IPS-18a (cell line): Measurements from ENCODE around the gene CADM3.

Experiments used
- H3K27ac ChIP-seq: one replicate; pipeline ENCODE4 v1.5.1; 2013; ENCODE audit warnings: low read length
- H3K27me3 ChIP-seq: one replicate; pipeline ENCODE4 v1.6.1; 2013; ENCODE audit warnings: mild to moderate bottlenecking, low read length; ENCODE audit not compliant: control insufficient read depth, insufficient read depth
- H3K36me3 ChIP-seq: one replicate; pipeline ENCODE4 v1.6.1; 2013; ENCODE audit warnings: low read depth, low read length; ENCODE audit not compliant: control insufficient read depth
- H3K4me1 ChIP-seq: one replicate; pipeline ENCODE4 v1.6.1; 2013; ENCODE audit warnings: low read depth, low read length; ENCODE audit not compliant: control insufficient read depth
- H3K4me3 ChIP-seq: one replicate; pipeline ENCODE4 v1.5.1; 2013; ENCODE audit warnings: low read length
- H3K9ac ChIP-seq: one replicate; pipeline ENCODE4 v1.6.1; 2013; ENCODE audit warnings: mild to moderate bottlenecking, low read length, moderate library complexity
- H3K9me3 ChIP-seq: one replicate; pipeline ENCODE4 v1.6.1; 2013; ENCODE audit warnings: low read depth, low read length; ENCODE audit not compliant: control insufficient read depth

The CADM3 gene, protein sequence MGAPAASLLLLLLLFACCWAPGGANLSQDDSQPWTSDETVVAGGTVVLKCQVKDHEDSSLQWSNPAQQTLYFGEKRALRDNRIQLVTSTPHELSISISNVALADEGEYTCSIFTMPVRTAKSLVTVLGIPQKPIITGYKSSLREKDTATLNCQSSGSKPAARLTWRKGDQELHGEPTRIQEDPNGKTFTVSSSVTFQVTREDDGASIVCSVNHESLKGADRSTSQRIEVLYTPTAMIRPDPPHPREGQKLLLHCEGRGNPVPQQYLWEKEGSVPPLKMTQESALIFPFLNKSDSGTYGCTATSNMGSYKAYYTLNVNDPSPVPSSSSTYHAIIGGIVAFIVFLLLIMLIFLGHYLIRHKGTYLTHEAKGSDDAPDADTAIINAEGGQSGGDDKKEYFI

DNA sequence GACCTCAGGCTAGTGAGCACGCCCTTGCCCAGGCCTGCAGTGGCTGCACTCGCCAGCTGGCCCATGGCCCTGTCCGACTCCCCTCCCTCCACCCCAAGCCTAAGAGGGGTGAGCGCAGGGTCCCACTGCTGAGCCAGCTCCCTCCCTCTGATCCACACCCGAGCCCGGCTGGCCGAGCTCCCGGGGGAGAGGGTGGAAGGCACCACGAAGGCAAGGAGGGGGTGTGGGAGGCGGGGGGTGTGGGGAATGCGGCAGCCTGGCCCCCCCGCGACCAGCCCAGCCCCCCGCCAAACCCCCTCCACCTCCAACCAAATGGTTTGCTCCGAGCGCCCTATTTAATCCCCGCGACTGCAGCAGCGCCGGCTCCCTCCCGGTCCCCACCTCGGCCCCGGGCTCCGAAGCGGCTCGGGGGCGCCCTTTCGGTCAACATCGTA, at the start of gene CADM3:
TSS of gene CADM3 (plus strand) at position 362 of the 434 bp plus-strand sequence. CDS start 151 bp downstream, outside the sequence.
- Histone ChIP-seq H3K27ac (no peak within 1 kb of the TSS), H3K9me3 (no peaks in the 10 kb centered on the region), H3K36me3 (no peaks in the 10 kb centered on the region), H3K4me1 (peaks cover 5% of the 10 kb centered on the region), H3K27me3 (no peaks in the 10 kb centered on the region), H3K9ac (peak within 1 kb of the TSS; percentile 23), H3K4me3 (peak within 1 kb of the TSS; percentile 90)

DNA sequence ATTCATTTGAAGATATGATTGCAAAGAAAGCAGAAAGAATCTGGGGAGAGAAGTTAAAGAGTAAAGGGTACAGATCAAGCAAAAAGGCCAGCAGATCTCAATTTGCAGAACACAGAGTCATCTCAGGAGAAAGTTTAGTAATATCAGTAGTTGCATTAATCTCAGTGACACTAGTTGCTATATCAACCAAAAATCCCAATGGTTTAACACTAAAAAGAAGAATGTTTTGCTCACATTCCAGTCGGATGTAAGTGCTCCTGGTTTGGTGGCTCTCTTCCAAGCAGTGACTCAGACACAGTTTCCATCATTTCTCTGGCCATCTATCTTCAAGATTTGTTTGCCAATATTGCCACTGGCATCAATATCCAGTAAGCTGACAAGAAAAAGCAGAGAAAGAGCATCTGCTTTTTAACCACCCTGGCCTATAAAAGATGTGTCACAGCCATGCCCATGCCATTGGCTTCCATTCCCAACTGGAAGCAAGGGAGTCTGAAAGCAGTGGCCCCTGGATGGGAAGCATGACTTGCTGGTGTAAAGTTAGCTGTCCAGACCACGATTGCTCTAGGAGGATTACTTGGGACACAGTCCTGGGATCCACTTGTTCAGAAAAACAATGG, 49.3 kb upstream of the CADM3 start:
- Histone ChIP-seq H3K27ac (no peak overlapping the region), H3K9ac (no peak overlapping the region), H3K4me3 (no peak overlapping the region)

DNA sequence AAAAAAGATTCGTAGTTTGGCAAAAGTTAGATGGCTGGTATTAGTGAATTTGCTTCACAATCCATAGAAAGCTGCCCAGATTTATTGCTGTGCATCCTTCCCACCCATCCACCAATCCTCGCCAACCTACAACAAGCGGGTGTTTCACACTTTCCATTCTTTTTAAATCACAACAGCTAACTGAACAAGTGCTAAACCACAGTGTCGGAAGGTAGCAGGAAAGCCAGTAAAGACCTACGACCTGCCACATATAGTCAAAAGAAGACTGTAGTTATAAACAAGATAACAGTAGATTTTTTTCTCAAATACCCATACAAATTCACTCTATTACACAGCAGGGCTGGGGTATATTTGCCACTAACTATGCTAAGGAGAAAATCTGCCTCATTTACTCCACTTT, 47.8 kb upstream of the CADM3 start:
- Histone ChIP-seq H3K4me1 (no peaks in the 10 kb centered on the region), H3K27ac (no peak overlapping the region), H3K9me3 (no peaks in the 10 kb centered on the region), H3K9ac (no peak overlapping the region), H3K4me3 (no peak overlapping the region), H3K36me3 (no peaks in the 10 kb centered on the region), H3K27me3 (no peaks in the 10 kb centered on the region)

More for the DNA sequence above, 49.3 kb upstream of the CADM3 start:
- no peaks in the 10 kb centered on the region for H3K4me1 ChIP-seq
- no peaks in the 10 kb centered on the region for H3K36me3 ChIP-seq
- H3K27me3 ChIP-seq = no peaks in the 10 kb centered on the region
- H3K9me3 ChIP-seq = no peaks in the 10 kb centered on the region

DNA sequence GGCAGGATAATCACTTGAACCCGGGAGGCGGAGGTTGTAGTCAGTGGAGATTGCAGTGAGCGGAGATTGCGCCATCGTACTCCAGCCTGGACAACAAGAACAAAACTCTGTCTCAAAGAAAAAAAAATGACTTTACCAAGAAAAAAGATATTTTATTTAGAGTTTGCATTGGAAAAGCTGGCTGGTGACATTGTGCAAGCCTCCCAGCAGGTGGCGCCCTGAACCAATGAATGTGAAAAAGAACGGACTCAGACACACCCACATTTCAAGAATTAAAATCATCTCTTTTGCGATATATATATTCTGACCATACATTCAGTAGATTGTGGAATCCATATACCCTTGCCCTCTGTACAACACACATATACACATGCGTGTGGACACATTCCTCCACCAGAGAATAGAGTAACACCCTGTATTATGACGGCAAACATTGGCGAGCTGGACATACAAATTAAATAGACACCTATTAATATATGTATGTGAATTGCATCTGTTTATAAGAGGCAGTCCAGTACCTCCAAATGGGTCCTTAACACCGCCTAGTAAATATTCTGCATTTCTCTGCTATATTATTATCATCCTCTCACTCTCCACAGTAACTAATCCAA, 39.0 kb upstream of the CADM3 start:
- no peaks in the 10 kb centered on the region for H3K27me3 ChIP-seq
- no peaks in the 10 kb centered on the region for H3K4me1 ChIP-seq
- H3K27ac ChIP-seq = no peak overlapping the region
- no peak overlapping the region for H3K9ac ChIP-seq
- no peak overlapping the region for H3K4me3 ChIP-seq
- no peaks in the 10 kb centered on the region for H3K9me3 ChIP-seq
- H3K36me3 ChIP-seq = no peaks in the 10 kb centered on the region

DNA sequence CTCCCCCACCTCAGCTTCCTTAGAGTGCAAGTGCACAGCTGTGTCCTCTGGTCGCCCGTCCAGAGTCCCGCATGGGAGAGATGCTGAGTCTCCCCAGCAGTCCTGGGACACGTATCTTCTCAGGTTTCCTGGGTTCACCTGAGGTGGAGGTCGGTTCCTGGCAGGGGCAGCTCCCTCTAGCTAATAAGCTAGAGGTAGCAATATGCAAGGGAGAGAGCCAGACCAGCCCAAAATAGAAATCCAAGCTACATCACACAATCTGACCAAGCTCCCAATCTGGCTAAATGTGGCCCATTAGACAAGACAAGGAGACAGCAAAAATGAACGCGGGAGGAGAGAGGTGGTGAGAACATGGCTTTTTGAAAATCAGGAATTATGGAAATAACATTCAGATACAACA, 30.9 kb upstream of the CADM3 start:
- Histone ChIP-seq H3K4me3 (no peak overlapping the region), H3K9ac (no peak overlapping the region), H3K27ac (no peak overlapping the region), H3K36me3 (no peaks in the 10 kb centered on the region), H3K4me1 (peaks cover 6% of the 10 kb centered on the region), H3K9me3 (no peaks in the 10 kb centered on the region), H3K27me3 (no peaks in the 10 kb centered on the region)

DNA sequence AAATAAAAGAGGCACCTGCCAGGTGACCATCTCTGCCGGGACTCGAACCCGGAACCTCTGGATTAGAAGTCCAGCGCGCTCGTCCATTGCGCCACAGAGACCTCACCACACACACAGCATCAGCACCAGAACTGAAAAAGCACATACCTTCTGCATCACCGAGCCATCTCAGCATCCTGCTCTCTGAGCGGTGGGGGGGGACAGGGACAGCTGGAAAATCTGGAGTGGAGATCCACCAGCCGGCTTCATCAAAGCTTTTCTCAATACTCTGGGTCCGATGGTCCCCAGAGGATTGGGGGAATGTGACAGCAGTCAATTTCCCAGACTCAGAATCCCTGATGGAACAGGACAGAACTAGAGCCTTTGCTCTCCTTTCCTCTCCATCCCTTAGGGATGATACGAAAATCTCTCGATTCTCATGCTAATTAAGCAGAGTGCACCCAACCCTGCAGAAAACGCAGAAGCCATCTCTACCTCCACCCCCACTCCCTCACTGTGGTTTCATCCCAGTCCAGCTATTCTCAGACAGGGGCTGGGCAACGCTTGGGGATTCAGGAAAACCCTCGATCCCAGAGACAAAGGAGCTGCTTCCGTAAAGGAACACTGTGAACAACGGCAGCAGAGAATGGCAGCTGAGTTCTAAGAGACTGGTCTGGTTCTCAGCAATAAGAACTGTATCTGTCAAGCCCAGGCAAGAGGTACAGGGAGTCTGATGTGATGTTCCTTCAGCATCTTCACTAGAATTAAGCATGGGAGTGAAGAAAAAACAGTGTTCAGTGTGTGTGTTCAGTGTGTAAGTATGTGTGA, 29.6 kb upstream of the CADM3 start:
- H3K27ac ChIP-seq = no peak overlapping the region
- no peak overlapping the region for H3K9ac ChIP-seq
- no peaks in the 10 kb centered on the region for H3K36me3 ChIP-seq
- peaks cover 6% of the 10 kb centered on the region for H3K4me1 ChIP-seq
- H3K9me3 ChIP-seq = no peaks in the 10 kb centered on the region
- peak overlapping the region; percentile 49 for H3K4me3 ChIP-seq
- no peaks in the 10 kb centered on the region for H3K27me3 ChIP-seq

DNA sequence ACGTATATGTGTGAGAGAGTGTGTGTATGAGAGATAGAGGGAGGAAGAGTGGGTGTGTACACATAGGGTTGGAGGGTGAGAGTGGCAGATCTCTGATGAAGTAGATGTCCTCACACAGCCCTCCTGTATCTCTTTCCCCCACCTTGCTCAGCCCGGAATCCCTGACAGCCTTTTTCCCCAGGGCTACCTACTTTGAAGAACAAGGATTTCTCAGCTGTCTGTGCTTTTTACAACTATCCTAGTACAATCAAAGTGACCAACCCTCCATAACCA, 29.1 kb upstream of the CADM3 start:
- no peak overlapping the region for H3K27ac ChIP-seq
- no peaks in the 10 kb centered on the region for H3K27me3 ChIP-seq
- no peak overlapping the region for H3K9ac ChIP-seq
- H3K4me3 ChIP-seq = peak overlapping the region; percentile 49
- no peaks in the 10 kb centered on the region for H3K9me3 ChIP-seq
- no peaks in the 10 kb centered on the region for H3K36me3 ChIP-seq
- H3K4me1 ChIP-seq = peaks cover 6% of the 10 kb centered on the region

DNA sequence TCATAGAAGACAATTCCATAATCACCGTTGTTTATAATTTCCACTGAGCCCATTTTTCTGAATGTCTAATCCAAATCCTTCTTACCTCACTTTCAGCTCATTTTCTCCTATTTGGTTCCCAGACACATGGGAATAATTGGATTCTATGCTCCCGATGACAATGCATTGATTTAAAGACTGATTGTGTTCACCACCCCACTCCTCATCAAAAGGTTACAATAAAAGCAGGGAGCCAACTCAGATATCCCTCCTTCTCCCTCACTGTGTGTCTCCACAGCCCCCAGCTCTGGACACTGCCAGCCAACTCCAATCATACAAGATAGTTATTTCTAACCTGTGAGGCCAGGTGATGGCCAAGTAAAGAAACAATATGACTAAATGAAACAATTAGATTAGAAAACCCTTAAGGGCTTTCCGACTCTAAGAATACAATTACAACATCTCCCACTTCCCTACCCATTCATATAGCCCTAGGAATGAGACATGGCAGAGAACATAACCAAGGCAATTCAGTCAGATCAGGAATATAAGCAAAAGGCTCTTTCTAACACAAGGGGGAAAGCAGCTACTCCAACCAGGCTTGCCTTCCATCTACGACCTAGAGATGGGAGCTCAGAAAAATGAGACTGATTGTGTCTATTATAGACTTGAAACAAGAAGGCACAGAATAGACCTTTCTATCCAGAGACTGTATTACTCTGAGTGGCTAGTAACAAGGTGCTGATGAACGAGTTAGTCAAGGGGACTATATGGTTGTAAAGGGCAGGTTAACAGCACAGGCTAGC, 28.5 kb upstream of the CADM3 start:
- Histone ChIP-seq H3K9me3 (no peaks in the 10 kb centered on the region), H3K4me3 (no peak overlapping the region), H3K4me1 (peaks cover 6% of the 10 kb centered on the region), H3K27me3 (no peaks in the 10 kb centered on the region), H3K36me3 (no peaks in the 10 kb centered on the region), H3K9ac (no peak overlapping the region), H3K27ac (no peak overlapping the region)

DNA sequence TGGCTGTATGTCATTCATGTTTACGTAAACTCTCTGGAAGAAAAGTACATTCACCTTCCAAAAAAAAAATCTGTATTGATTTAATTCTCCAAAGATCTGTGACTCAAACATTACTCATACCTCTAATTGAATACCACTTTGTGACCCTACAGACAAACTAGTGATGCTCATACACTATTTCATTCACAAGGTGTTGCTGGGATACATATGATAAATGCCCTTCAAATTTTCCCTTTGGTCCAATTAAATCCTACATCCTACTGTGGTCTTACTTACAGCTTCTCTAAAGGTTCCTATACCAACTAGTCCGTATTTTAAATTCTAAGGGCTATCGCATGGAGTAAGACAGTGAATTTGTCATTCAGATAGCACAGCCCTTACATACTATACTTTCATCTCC, 26.8 kb upstream of the CADM3 start:
- Histone ChIP-seq H3K9ac (no peak overlapping the region), H3K27ac (no peak overlapping the region), H3K36me3 (no peaks in the 10 kb centered on the region), H3K4me1 (peaks cover 6% of the 10 kb centered on the region), H3K27me3 (no peaks in the 10 kb centered on the region), H3K9me3 (no peaks in the 10 kb centered on the region), H3K4me3 (no peak overlapping the region)

DNA sequence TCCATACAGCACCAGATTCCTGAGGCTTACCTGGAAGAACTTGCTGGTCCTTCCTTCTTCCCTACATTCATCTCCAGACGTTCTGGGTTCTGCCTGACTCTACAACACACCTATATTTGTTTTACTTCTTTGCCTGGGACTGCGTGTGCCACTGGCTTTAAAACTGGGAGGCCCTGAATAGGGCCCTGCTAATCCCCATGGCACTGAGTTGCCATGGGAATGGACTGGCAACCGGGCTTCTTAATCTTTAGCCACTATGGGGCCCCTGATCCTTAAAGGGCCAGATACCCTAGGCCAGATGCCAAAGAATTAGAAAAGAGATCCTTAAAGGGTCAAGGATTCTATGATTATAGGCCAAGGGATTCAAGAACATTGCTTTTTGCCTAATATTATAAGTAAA, 24.4 kb upstream of the CADM3 start:
- H3K27me3 ChIP-seq = no peaks in the 10 kb centered on the region
- peaks cover 4% of the 10 kb centered on the region for H3K4me1 ChIP-seq
- H3K4me3 ChIP-seq = no peak overlapping the region
- no peaks in the 10 kb centered on the region for H3K9me3 ChIP-seq
- no peaks in the 10 kb centered on the region for H3K36me3 ChIP-seq
- no peak overlapping the region for H3K27ac ChIP-seq
- no peak overlapping the region for H3K9ac ChIP-seq

DNA sequence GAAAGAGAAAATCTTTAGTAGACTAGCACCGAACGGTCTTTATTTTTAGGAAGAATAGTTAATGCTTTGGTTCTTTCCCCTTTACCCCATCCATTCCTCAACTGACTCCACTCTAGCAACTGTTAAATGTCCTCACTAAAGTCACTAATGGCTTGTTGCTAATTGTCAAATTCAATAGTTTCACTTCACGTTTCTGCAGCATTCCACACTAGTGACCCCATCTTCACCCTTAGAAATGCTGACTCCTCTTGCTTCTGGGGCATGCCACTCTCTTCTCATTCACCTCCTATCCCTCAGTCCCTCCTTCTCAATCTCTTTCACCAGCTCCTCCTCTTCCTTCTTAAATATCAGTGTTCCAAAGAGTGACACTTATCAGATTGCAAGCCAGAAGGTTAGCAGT, 19.4 kb upstream of the CADM3 start:
- Histone ChIP-seq H3K4me1 (no peaks in the 10 kb centered on the region), H3K9ac (no peak overlapping the region), H3K36me3 (no peaks in the 10 kb centered on the region), H3K9me3 (no peaks in the 10 kb centered on the region), H3K27ac (no peak overlapping the region), H3K27me3 (no peaks in the 10 kb centered on the region), H3K4me3 (no peak overlapping the region)
